Endothelial cell of umbilical vein (primary cell): ENCODE measurements around the gene CHMP4B. TPM values are rescaled to one million over a fixed set of nuclear protein-coding genes. Genes with fewer than 3 reads are reported as not detected.

Source experiments
- BruUV-seq: library from RNA; stranded (reverse); fragments of 400-500 nt; replicated peaks from 2 replicates; lab custom pipeline; 2021; lab: Mats Ljungman, UMichigan
- CTCF ChIA-PET: fragments of 300-600, 350-600 bp; sonication (Branson Sonifier 250); formaldehyde crosslinking; loops from one replicate; lab custom pipeline; 2021; ENCODE audit warnings: antibody characterized with exemption, inconsistent platforms; lab: Charles Lee
- POLR2A ChIA-PET: fragments of 300-600, 350-600 bp; sonication (Branson Sonifier 250); formaldehyde crosslinking; loops from one replicate; lab custom pipeline; 2021; ENCODE audit warnings: antibody characterized with exemption, inconsistent platforms; lab: Charles Lee
- DNase-seq: peaks from one replicate; pipeline ENCODE4 v3.0.0-alpha.2; 2011; ENCODE audit warnings: low read depth, low spot score
- FAIRE-seq: peaks from 2 replicates; lab custom pipeline; 2011; peaks lifted over from hg19 to GRCh38; lab: Jason Lieb, UNC
- H2AFZ ChIP-seq: 2 replicates; pipeline ENCODE4 v1.6.0; 2012; ENCODE audit warnings: low read depth, low read length, control low read depth, inconsistent platforms
- H3K27ac ChIP-seq: 2 replicates; pipeline ENCODE4 v1.5.1; 2011; ENCODE audit warnings: low read depth, mild to moderate bottlenecking, control low read depth, low read length, moderate library complexity; ENCODE audit not compliant: insufficient read depth
- H3K27me3 ChIP-seq, 2 experiments: 2 replicates each; pipeline versions ENCODE4 v1.6.0 to v1.6.1; 2011; ENCODE audit warnings: low read length in 2 of 2, mixed read lengths in 1 of 2; ENCODE audit not compliant: control insufficient read depth in 2 of 2, insufficient read depth in 2 of 2
- H3K36me3 ChIP-seq, 2 experiments: 2 replicates in 1 of 2; 3 replicates in 1 of 2; pipeline ENCODE4 v1.5.1; 2011; ENCODE audit warnings: low read length in 2 of 2, mild to moderate bottlenecking in 1 of 2, moderate library complexity in 1 of 2; ENCODE audit not compliant: control insufficient read depth in 2 of 2, insufficient read depth in 2 of 2; ENCODE audit errors: extremely low read depth in 1 of 2
- H3K4me1 ChIP-seq: 3 replicates; pipeline ENCODE4 v1.5.1; 2011; ENCODE audit warnings: mild to moderate bottlenecking, low read length; ENCODE audit not compliant: control insufficient read depth, insufficient read depth; ENCODE audit errors: extremely low read depth
- H3K4me2 ChIP-seq: 2 replicates; pipeline ENCODE4 v1.6.1; 2011; ENCODE audit warnings: low read length, control low read depth, mixed read lengths; ENCODE audit not compliant: insufficient read depth
- H3K4me3 ChIP-seq, 3 experiments: fragments of 200-600 bp in 1 of 3; sonication (generic), shearing (Covaris generic) in 1 of 3; replicated peaks in 1 of 3; 2 replicates each; pipeline ENCODE4 v1.5.1; 2011 to 2016; ENCODE audit warnings: control low read depth in 3 of 3, low read length in 3 of 3, mild to moderate bottlenecking in 2 of 3, inconsistent platforms in 1 of 3, low read depth in 1 of 3, moderate library complexity in 1 of 3; ENCODE audit not compliant: insufficient read depth in 1 of 3
- H3K79me2 ChIP-seq: 2 replicates; pipeline ENCODE4 v1.6.0; 2012; ENCODE audit warnings: low read length, inconsistent platforms; ENCODE audit not compliant: control insufficient read depth, insufficient read depth
- H3K9ac ChIP-seq: replicated peaks from 2 replicates; pipeline ENCODE3; 2011; ENCODE audit warnings: low read length, control low read depth; ENCODE audit not compliant: insufficient read depth; ENCODE audit errors: extremely low read depth
- H3K9me1 ChIP-seq: replicated peaks from 3 replicates; pipeline ENCODE4 v1.6.0; 2011; ENCODE audit warnings: mild to moderate bottlenecking, low read length; ENCODE audit not compliant: control insufficient read depth, insufficient read depth; ENCODE audit errors: extremely low read depth
- H3K9me3 ChIP-seq: replicated peaks from 2 replicates; pipeline ENCODE4 v1.5.1; 2012; ENCODE audit warnings: low read length, inconsistent platforms; ENCODE audit not compliant: control insufficient read depth, insufficient read depth
- H4K20me1 ChIP-seq: replicated peaks from 2 replicates; pipeline ENCODE3; 2011; ENCODE audit warnings: mild to moderate bottlenecking, low read length; ENCODE audit not compliant: control insufficient read depth, insufficient read depth; ENCODE audit errors: extremely low read depth
- EZH2 ChIP-seq: IDR thresholded peaks from 2 replicates; pipeline ENCODE4 v1.6.1; 2012; ENCODE audit warnings: borderline replicate concordance, low read depth, mild to moderate bottlenecking, moderate library complexity, low read length, inconsistent platforms; ENCODE audit not compliant: severe bottlenecking
- FOS ChIP-seq: IDR thresholded peaks from 2 replicates; pipeline ENCODE4 v1.6.1; 2011; ENCODE audit warnings: mild to moderate bottlenecking, low read length, moderate library complexity, borderline replicate concordance; ENCODE audit not compliant: insufficient read depth
- MYC ChIP-seq: IDR thresholded peaks from one replicate; pipeline ENCODE4 v1.6.1; 2011; ENCODE audit warnings: mild to moderate bottlenecking, low read depth, low read length
- POLR2A ChIP-seq: IDR thresholded peaks from 2 replicates; pipeline ENCODE4 v1.6.1; 2012; ENCODE audit warnings: low read depth, mild to moderate bottlenecking, control low read depth, low read length
- POLR2AphosphoS5 ChIP-seq: IDR thresholded peaks from 2 replicates; pipeline ENCODE4 v1.6.1; 2012; ENCODE audit warnings: low read depth, mild to moderate bottlenecking, control low read depth, low read length, moderate library complexity; ENCODE audit not compliant: insufficient read depth
- dilution Hi-C: fragments of 300-500 bp; cut with MboI; formaldehyde crosslinking; loops from one replicate; pipeline ENCODE4 v1.15.0; 2019; ENCODE audit warnings: low sequenced_read_pairs; ENCODE audit not compliant: extremely low pct_ligation_motif_present
- intact Hi-C: fragments of 100-400 bp; cut with micrococcal nuclease; formaldehyde crosslinking; loops from one replicate; pipeline ENCODE4 v1.10.0; 2022
- polyA plus RNA-seq, 4 experiments: library from polyadenylated mRNA; depleted of rRNA in 3 of 4; stranded (reverse) in 3 of 4; unstranded in 1 of 4; fragments of >200 nt; gene quantifications; 2 replicates each; pipeline versions ENCODE4 v1.2.1 to v1.2.3, GENCODE V29; 2011 to 2012; ENCODE audit warnings: missing spikeins in 1 of 4
- total RNA-seq: library from RNA; stranded (reverse); gene quantifications from 2 replicates; pipeline ENCODE4 v1.2.3, GENCODE V29; 2021
- TF ChIP-seq, protein P1 (sequence below): IDR thresholded peaks from 2 replicates; pipeline ENCODE4 v1.6.1; 2011; ENCODE audit not compliant: insufficient read depth, insufficient read length

CHMP4B gene
- total and polyA plus RNA-seq, 2 donors (not counting 3 experiments of a cell fraction or from before 2014, with no cell fraction given), result 64.7 to 112 TPM

DNA sequence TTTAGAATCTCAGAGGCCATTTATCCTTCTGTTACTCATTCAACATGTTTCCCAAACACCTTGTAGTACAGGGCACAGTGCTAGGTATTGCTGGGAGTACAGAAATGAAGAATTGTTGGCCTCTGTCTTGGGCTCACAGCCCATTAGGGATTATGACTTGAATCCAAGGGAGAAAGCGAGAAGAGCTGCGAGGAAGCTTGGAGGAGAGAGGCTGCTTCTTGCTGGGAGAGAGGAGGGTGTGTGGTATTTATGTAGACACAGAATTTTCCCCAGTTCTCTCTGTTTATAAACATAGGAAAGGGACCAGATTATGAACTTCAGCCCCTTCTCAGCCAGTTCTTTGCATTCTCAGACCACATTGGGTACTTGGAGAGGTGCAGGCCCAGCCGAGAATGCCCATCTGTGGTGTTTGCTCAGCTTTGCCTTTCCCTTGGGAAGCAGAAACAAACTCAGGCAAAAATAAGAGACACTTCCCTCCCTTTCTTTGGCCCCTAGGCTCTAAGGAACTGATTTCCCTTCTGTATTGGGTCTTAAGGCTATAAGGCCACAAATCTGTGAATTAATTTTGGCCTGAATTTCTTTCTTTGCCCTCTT lies 17.9 kb downstream of the CHMP4B start:
- H3K9me1 ChIP-seq, result no peaks in the 10 kb centered on the region
- BruUV-seq, result no TSS peak
- dilution Hi-C loops (no loop called here), intact Hi-C loops (no loop called here)
- POLR2A ChIA-PET, result no interaction called here
- peaks cover 18% of the 10 kb centered on the region for H4K20me1 ChIP-seq
- DNase-seq (no peak), FAIRE-seq (no peak)
- CTCF ChIA-PET, result no interaction called here
- H3K9ac ChIP-seq, result no peak overlapping the region
- no peak overlapping the region for H3K4me3 ChIP-seq
- H3K79me2 ChIP-seq, result peaks cover 97% of the 10 kb centered on the region
- H3K4me2 ChIP-seq, result no peak overlapping the region
- no peaks in the 10 kb centered on the region for H3K9me3 ChIP-seq
- peaks cover 2 to 3% of the 10 kb centered on the region in 2 experiments for H3K36me3 ChIP-seq
- no peak overlapping the region for H2AFZ ChIP-seq
- H3K27ac ChIP-seq, result no peak overlapping the region
- TF ChIP-seq FOS (no peak), POLR2A (no peak)
- peaks cover 12% of the 10 kb centered on the region for H3K4me1 ChIP-seq
- no peaks in the 10 kb centered on the region for H3K27me3 ChIP-seq

DNA sequence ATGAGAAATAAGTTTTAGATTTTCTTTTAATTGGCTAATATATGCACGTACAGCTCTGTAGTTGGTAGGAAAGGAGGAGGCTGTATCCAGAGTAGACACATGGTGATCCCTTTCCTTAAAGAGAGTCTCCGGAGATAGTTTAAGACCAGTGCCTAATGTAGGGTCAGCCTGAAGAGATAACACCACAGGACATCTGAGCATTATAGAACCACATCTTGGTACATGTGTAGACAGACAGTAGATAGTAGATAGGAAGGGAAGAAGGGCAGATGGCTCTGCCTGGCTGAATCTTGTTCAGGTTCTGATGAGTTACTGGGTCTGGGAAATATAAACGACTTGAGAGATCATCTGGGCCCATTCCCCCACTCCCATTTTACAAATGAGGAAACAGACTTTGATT lies 18.5 kb downstream of the CHMP4B start:
- intact Hi-C loops, result no loop called here
- Histone ChIP-seq H2AFZ (no peak overlapping the region), H3K36me3 (peaks cover 2 to 3% of the 10 kb centered on the region in 2 experiments), H3K9me3 (no peaks in the 10 kb centered on the region), H3K9me1 (no peaks in the 10 kb centered on the region), H3K27ac (no peak overlapping the region), H3K27me3 (no peaks in the 10 kb centered on the region), H3K9ac (no peak overlapping the region), H4K20me1 (peaks cover 13% of the 10 kb centered on the region), H3K4me2 (no peak overlapping the region), H3K79me2 (peaks cover 97% of the 10 kb centered on the region), H3K4me1 (peaks cover 12% of the 10 kb centered on the region), H3K4me3 (no peak overlapping the region)
- no TSS peak for BruUV-seq
- ChIA-PET POLR2A (no interaction called here), CTCF (interaction anchor here (1.0 to 1.3 kb wide), 2 partner anchors 11 to 17 kb away, joined by 3 read pairs; no protein-coding TSS in a partner anchor)
- FAIRE-seq (no peak), DNase-seq (no peak)
- dilution Hi-C loops, result no loop called here
- TF ChIP-seq, protein P1, sequence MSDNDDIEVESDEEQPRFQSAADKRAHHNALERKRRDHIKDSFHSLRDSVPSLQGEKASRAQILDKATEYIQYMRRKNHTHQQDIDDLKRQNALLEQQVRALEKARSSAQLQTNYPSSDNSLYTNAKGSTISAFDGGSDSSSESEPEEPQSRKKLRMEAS, result no peak
- TF ChIP-seq MYC (no peak), FOS (no peak), POLR2A (no peak), POLR2AphosphoS5 (no peak), EZH2 (no peak)
